Right lobe of liver (tissue), 6 donors: ENCODE results near the gene PTCH2. TPM values are rescaled to one million over a fixed set of nuclear protein-coding genes. Genes with fewer than 3 reads are reported as not detected.

Experiments used
- ATAC-seq, 4 donors: fragments of 200-7000 bp; cut with Tn5 transposase; one replicate each; pipeline ENCODE4 v1.9.1; 2020; ENCODE audit warnings: mild to moderate bottlenecking in 4 of 4, moderate library complexity in 4 of 4
- DNase-seq, 3 donors: peaks; one replicate each; pipeline ENCODE4 v3.0.0-alpha.2; 2020
- H3K27ac ChIP-seq, 3 donors: fragments of 200-600 bp; one replicate each; pipeline ENCODE4 v1.8.0; 2022
- H3K27me3 ChIP-seq, 2 donors: fragments of 200-600 bp; one replicate each; pipeline ENCODE4 v1.8.0; 2022
- H3K36me3 ChIP-seq, 4 donors: fragments of 200-600 bp; sonication (generic) in 1 of 4; one replicate each; pipeline versions ENCODE4 v1.5.1 to v1.8.0; 2017 to 2022; ENCODE audit warnings: control low read depth in 1 of 4
- H3K4me1 ChIP-seq, 4 donors: fragments of 200-600 bp; sonication (generic) in 1 of 4; one replicate each; pipeline versions ENCODE4 v1.5.1 to v1.8.0; 2017 to 2022; ENCODE audit warnings: control low read depth in 1 of 4
- H3K4me3 ChIP-seq, 3 donors: fragments of 200-600 bp; one replicate each; pipeline ENCODE4 v1.8.0; 2022
- H3K9me3 ChIP-seq, 4 donors: fragments of 200-600 bp; sonication (generic) in 1 of 4; one replicate each; pipeline versions ENCODE4 v1.5.1 to v1.8.0; 2017 to 2022; ENCODE audit warnings: control low read depth in 1 of 4
- POLR2A ChIP-seq: fragments of 450-650 bp; IDR thresholded peaks from one replicate; pipeline ENCODE4 v1.6.1; 2017; ENCODE audit warnings: antibody characterized with exemption, mild to moderate bottlenecking
- WGBS: methylation state at CpG from one replicate; pipeline ENCODE4 v1.1.6; 2018; ENCODE audit warnings: low coverage, low lambda C conversion rate; ENCODE audit not compliant: insufficient coverage; ENCODE audit errors: missing lambda C conversion rate; 5-methylcytosine and 5-hydroxymethylcytosine counted together
- intact Hi-C, 2 donors: fragments of 100-400 bp; cut with DNase I; formaldehyde crosslinking; loops; one replicate each; pipeline versions ENCODE4 v1.11.2 to v1.14.1; 2022
- total RNA-seq, 6 experiments: library from RNA; depleted of rRNA in 2 of 6; stranded (reverse); fragments of >200 nt in 2 of 6; fragmentation: NEBNext Ultra II Directional in 3 of 6; extraction: Animal tissue kit (Norgen Biotek cat#: 25700) in 3 of 6; gene quantifications; one replicate each; pipeline versions ENCODE4 v1.1.0 to v1.2.4, GENCODE V29; 2016 to 2023
- TF ChIP-seq, protein P1 (sequence below), 4 donors: fragments of 200-600 bp in 3 of 4; fragments of 450-650 bp in 1 of 4; IDR thresholded peaks; one replicate each; pipeline versions ENCODE4 v1.5.1 to v1.8.0; 2016 to 2022; ENCODE audit warnings: antibody characterized with exemption in 4 of 4, mild to moderate bottlenecking in 2 of 4
- donor health status: DM: no; HTN: yes; CAD: no.
- donor health status: DM: no; HTN: no; CAD: no.
- donor health status: DM: no; HTN: no; CAD: no.
- donor health status: DM: no; HTN: yes; CAD: no.
- donor health status: DM: no; HTN: yes; CAD: no.

PTCH2 gene
- total RNA-seq, 6 experiments from 2014 or later = 0.19 to 0.68 (median 0.35) TPM

DNA sequence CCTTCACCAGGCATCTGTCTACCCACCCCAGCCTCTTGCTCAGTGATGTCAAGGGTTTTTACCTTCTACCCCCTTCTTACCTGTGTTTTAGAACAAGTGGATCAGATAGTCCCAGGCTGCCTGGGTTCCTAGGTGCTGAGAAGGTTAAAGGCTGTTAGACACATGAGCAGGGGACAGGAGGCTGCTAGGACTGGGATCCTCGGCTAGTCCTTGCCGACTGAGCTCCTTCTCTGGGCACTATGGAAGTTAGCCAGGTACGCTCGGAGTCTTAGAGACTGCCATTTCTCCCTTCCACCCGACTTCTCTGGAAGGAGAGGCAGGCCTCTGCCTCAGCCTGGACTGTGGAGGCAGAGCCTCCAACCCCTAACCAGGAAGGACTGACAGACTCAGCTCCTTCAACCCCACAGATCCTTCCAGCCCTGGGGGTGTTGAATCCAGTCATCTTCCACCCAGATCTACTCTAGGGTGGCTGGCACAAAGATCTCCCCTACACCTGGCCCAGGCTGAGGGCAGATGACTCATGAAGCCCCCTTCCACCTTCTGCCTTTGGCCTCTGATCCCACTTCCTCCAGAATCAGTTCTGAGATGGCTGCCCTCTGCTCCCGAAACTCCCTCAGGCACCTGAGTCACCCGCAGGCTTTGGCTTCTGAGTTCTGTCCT lies 36.2 kb downstream of the PTCH2 start, which contains the start of gene DYNLT4:
TSS of gene DYNLT4 (minus strand) at position 648 of the 660 bp plus-strand sequence. CDS start 683 bp downstream, outside the sequence.
- peak within 1 kb of the TSS; percentile 93 to 99 (median 96) for H3K27ac ChIP-seq
- H3K4me1 ChIP-seq = peaks cover 0 to 47% (median 28%) of the 10 kb centered on the region in 4 donors
- peaks cover 0 to 13% (median 1%) of the 10 kb centered on the region in 4 donors for H3K36me3 ChIP-seq
- DNase-seq = peak in 2 of 3 donors; percentile 45 to 49
- H3K27me3 ChIP-seq = no peaks in the 10 kb centered on the region
- 0% methylated on average over 2 of the region's 7 CpGs for WGBS
- H3K9me3 ChIP-seq = no peaks in the 10 kb centered on the region
- TF ChIP-seq, protein P1, sequence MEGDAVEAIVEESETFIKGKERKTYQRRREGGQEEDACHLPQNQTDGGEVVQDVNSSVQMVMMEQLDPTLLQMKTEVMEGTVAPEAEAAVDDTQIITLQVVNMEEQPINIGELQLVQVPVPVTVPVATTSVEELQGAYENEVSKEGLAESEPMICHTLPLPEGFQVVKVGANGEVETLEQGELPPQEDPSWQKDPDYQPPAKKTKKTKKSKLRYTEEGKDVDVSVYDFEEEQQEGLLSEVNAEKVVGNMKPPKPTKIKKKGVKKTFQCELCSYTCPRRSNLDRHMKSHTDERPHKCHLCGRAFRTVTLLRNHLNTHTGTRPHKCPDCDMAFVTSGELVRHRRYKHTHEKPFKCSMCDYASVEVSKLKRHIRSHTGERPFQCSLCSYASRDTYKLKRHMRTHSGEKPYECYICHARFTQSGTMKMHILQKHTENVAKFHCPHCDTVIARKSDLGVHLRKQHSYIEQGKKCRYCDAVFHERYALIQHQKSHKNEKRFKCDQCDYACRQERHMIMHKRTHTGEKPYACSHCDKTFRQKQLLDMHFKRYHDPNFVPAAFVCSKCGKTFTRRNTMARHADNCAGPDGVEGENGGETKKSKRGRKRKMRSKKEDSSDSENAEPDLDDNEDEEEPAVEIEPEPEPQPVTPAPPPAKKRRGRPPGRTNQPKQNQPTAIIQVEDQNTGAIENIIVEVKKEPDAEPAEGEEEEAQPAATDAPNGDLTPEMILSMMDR (IDR thresholded peaks at IDR 0.05) = no peak
- TF ChIP-seq POLR2A = peak; percentile 75
- no peak for ATAC-seq
- peak within 1 kb of the TSS in 2 of 3 donors; percentile 4 to 26 for H3K4me3 ChIP-seq
- intact Hi-C loops = no loop called here

GRCh38 chr1:44806025-44806703 lies 36.9 kb downstream of the PTCH2 start:
- peak overlapping the region; percentile 93 to 99 (median 96) for H3K27ac ChIP-seq
- peak in 2 of 3 donors; percentile 52 to 63 for DNase-seq
- peaks cover 0 to 13% (median 1%) of the 10 kb centered on the region in 4 donors for H3K36me3 ChIP-seq
- TF ChIP-seq POLR2A = no peak
- TF ChIP-seq, protein P1 (IDR thresholded peaks at IDR 0.05) = no peak
- WGBS = 96% methylated on average over 4 of the region's 70 CpGs
- peaks cover 2 to 47% (median 28%) of the 10 kb centered on the region in 4 donors for H3K4me1 ChIP-seq
- H3K27me3 ChIP-seq = no peaks in the 10 kb centered on the region
- no peak overlapping the region for H3K4me3 ChIP-seq
- no peak for ATAC-seq
- no peaks in the 10 kb centered on the region for H3K9me3 ChIP-seq
- intact Hi-C loops = no loop called here

DNA sequence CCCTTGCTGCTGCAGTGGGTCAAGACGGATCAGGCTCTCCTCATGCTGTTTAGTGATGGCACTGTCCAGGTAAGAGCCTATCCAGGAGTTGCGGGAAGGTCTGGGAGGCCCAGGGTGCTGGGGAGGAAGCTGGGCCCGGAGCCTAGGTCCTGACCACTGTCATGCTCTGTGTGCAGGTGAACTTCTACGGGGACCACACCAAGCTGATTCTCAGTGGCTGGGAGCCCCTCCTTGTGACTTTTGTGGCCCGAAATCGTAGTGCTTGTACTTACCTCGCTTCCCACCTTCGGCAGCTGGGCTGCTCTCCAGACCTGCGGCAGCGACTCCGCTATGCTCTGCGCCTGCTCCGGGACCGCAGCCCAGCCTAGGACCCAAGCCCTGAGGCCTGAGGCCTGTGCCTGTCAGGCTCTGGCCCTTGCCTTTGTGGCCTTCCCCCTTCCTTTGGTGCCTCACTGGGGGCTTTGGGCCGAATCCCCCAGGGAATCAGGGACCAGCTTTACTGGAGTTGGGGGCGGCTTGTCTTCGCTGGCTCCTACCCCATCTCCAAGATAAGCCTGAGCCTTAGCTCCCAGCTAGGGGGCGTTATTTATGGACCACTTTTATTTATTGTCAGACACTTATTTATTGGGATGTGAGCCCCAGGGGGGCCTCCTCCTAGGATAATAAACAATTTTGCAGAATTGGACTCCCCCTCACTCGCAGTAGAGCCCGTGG lies 37.6 kb downstream of the PTCH2 start:
- WGBS = 95% methylated on average over 15 of the region's 20 CpGs
- intact Hi-C loops = no loop called here

More for the DNA sequence above, 37.6 kb downstream of the PTCH2 start:
- H3K27ac ChIP-seq = peak overlapping the region in 1 of 3 donors; percentile 96
- no peaks in the 10 kb centered on the region for H3K27me3 ChIP-seq
- no peak for ATAC-seq
- no peak overlapping the region for H3K4me3 ChIP-seq
- TF ChIP-seq POLR2A = no peak
- TF ChIP-seq, protein P1 (IDR thresholded peaks at IDR 0.05) = no peak
- no peaks in the 10 kb centered on the region for H3K9me3 ChIP-seq
- DNase-seq = peak in 2 of 3 donors; percentile 41 to 56
- peaks cover 0 to 13% (median 1%) of the 10 kb centered on the region in 4 donors for H3K36me3 ChIP-seq
- H3K4me1 ChIP-seq = peaks cover 2 to 49% (median 28%) of the 10 kb centered on the region in 4 donors
